Neural cell (in vitro differentiated cells): ENCODE results near the gene GALNT1. TPM values are rescaled to one million over a fixed set of nuclear protein-coding genes. Genes with fewer than 3 reads are reported as not detected.

ENCODE experiments used
- H2AFZ ChIP-seq: fragments of 200-600, 300-800 bp; sonication (generic), shearing (Covaris generic); 2 replicates; pipeline ENCODE4 v1.6.0; 2014; ENCODE audit warnings: low read depth, mild to moderate bottlenecking, antibody characterized with exemption, low read length, moderate library complexity
- H3F3A ChIP-seq: fragments of 200-600 bp; shearing (Covaris generic); 2 replicates; pipeline ENCODE4 v1.6.1; 2016; ENCODE audit warnings: mild to moderate bottlenecking, moderate library complexity, mixed read lengths, antibody characterized with exemption, low read length; ENCODE audit not compliant: insufficient read depth, poor library complexity, severe bottlenecking
- H3K27ac ChIP-seq: fragments of 200-600, 300-800 bp; sonication (generic), shearing (Covaris generic); 2 replicates; pipeline ENCODE4 v1.5.1; 2014; ENCODE audit warnings: mild to moderate bottlenecking, low read length, moderate library complexity
- H3K27me3 ChIP-seq: fragments of 300-800, 200-600 bp; sonication (generic), shearing (Covaris generic); 2 replicates; pipeline ENCODE4 v1.6.0; 2014; ENCODE audit warnings: mild to moderate bottlenecking, low read depth, low read length, moderate library complexity; ENCODE audit not compliant: insufficient read depth
- H3K36me3 ChIP-seq: fragments of 300-800, 200-600 bp; sonication (generic), shearing (Covaris generic); 2 replicates; pipeline ENCODE4 v1.5.1; 2014; ENCODE audit warnings: mild to moderate bottlenecking, antibody characterized with exemption, low read length, moderate library complexity; ENCODE audit not compliant: insufficient read depth
- H3K4me2 ChIP-seq: fragments of 300-800, 200-600 bp; sonication (generic), shearing (Covaris generic); 2 replicates; pipeline ENCODE4 v1.6.0; 2014; ENCODE audit warnings: mild to moderate bottlenecking, low read length
- H3K4me3 ChIP-seq: fragments of 300-800, 200-600 bp; sonication (generic), shearing (Covaris generic); 2 replicates; pipeline ENCODE4 v1.5.1; 2014; ENCODE audit warnings: mild to moderate bottlenecking, low read length, moderate library complexity
- H3K79me2 ChIP-seq: fragments of 200-600 bp; shearing (Covaris generic); replicated peaks from 2 replicates; pipeline ENCODE4 v1.6.0; 2014; ENCODE audit warnings: mild to moderate bottlenecking, low read length, moderate library complexity; ENCODE audit not compliant: insufficient read depth
- H3K9ac ChIP-seq: fragments of 300-800, 200-600 bp; sonication (generic), shearing (Covaris generic); 2 replicates; pipeline ENCODE4 v1.6.1; 2016; ENCODE audit warnings: mild to moderate bottlenecking, low read length, mixed read lengths
- H3K9me2 ChIP-seq: fragments of 200-600 bp; shearing (Covaris generic); 2 replicates; pipeline ENCODE4 v1.6.1; 2016; ENCODE audit warnings: mild to moderate bottlenecking, low read length, mixed read lengths; ENCODE audit not compliant: insufficient read depth
- H3K9me3 ChIP-seq: fragments of 200-600, 300-800 bp; sonication (generic), shearing (Covaris generic); 2 replicates; pipeline ENCODE4 v1.6.1; 2016; ENCODE audit warnings: mild to moderate bottlenecking, mixed run types, low read length, moderate library complexity, mixed read lengths
- H4K20me1 ChIP-seq: fragments of 200-600 bp; shearing (Covaris generic); 2 replicates; pipeline ENCODE4 v1.6.1; 2016; ENCODE audit warnings: mild to moderate bottlenecking, mixed run types; ENCODE audit not compliant: insufficient read depth
- EP300 ChIP-seq: fragments of 450-650 bp; conservative IDR thresholded peaks from 2 replicates; pipeline ENCODE4 v1.6.1; 2014; ENCODE audit warnings: antibody characterized with exemption, mild to moderate bottlenecking, moderate library complexity; ENCODE audit not compliant: poor library complexity, severe bottlenecking
- EZH2 ChIP-seq: fragments of 200-600, 300-800 bp; shearing (Covaris generic), sonication (generic); IDR thresholded peaks from 2 replicates; pipeline ENCODE4 v1.6.1; 2014; ENCODE audit warnings: antibody characterized with exemption, low read length, borderline replicate concordance, mild to moderate bottlenecking; ENCODE audit not compliant: insufficient read depth, poor library complexity, severe bottlenecking
- MXI1 ChIP-seq: fragments of 450-650 bp; conservative IDR thresholded peaks from 2 replicates; pipeline ENCODE4 v1.6.1; 2014; ENCODE audit warnings: antibody characterized with exemption, mild to moderate bottlenecking; ENCODE audit not compliant: poor library complexity, severe bottlenecking
- POLR2AphosphoS5 ChIP-seq: IDR thresholded peaks from 2 replicates; pipeline ENCODE4 v1.6.1; 2012
- RAD21 ChIP-seq: fragments of 450-650 bp; conservative IDR thresholded peaks from 2 replicates; pipeline ENCODE4 v1.6.1; 2014; ENCODE audit warnings: antibody characterized with exemption, mild to moderate bottlenecking, moderate library complexity
- SMC3 ChIP-seq: fragments of 450-650 bp; conservative IDR thresholded peaks from 2 replicates; pipeline ENCODE4 v1.6.1; 2014; ENCODE audit warnings: antibody characterized with exemption, mild to moderate bottlenecking, moderate library complexity; ENCODE audit not compliant: poor library complexity
- TAF1 ChIP-seq: IDR thresholded peaks from 2 replicates; pipeline ENCODE4 v1.6.1; 2012; ENCODE audit warnings: low read depth
- polyA plus RNA-seq: library from polyadenylated mRNA; depleted of rRNA; stranded (reverse); fragments of >200 nt; gene quantifications from 2 replicates; pipeline ENCODE4 v1.2.3, GENCODE V29; 2014
- TF ChIP-seq, protein P1 (sequence below): IDR thresholded peaks from 2 replicates; pipeline ENCODE4 v1.6.1; 2012; ENCODE audit warnings: borderline replicate concordance
- TF ChIP-seq, protein P2 (sequence below): fragments of 450-650 bp; IDR thresholded peaks from 2 replicates; pipeline ENCODE4 v1.5.1; 2014; ENCODE audit warnings: antibody characterized with exemption, mild to moderate bottlenecking, moderate library complexity; ENCODE audit not compliant: poor library complexity, severe bottlenecking

The GALNT1 gene
- polyA plus RNA-seq, 1 donor from 2014 or later, result 103 TPM

DNA sequence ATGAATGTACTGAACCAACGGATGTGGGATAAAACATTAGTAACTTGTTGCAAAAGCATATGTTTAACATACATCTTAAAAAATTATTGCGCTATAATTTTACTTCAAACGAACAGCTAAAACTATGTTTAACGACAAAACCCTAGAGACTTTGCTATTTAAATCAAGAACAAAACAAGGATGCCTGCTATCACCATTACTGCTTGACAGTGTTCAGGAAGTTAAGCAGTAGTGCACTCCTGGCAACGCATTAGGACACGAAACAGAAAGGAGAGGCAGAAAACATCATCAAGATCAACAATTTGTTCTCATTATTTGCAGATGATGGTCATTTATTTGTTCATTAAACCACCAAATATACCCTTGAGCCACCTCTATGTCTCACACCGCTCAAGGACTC, 151.9 kb downstream of the GALNT1 start:
- no peak for TF ChIP-seq TAF1
- TF ChIP-seq, protein P1, sequence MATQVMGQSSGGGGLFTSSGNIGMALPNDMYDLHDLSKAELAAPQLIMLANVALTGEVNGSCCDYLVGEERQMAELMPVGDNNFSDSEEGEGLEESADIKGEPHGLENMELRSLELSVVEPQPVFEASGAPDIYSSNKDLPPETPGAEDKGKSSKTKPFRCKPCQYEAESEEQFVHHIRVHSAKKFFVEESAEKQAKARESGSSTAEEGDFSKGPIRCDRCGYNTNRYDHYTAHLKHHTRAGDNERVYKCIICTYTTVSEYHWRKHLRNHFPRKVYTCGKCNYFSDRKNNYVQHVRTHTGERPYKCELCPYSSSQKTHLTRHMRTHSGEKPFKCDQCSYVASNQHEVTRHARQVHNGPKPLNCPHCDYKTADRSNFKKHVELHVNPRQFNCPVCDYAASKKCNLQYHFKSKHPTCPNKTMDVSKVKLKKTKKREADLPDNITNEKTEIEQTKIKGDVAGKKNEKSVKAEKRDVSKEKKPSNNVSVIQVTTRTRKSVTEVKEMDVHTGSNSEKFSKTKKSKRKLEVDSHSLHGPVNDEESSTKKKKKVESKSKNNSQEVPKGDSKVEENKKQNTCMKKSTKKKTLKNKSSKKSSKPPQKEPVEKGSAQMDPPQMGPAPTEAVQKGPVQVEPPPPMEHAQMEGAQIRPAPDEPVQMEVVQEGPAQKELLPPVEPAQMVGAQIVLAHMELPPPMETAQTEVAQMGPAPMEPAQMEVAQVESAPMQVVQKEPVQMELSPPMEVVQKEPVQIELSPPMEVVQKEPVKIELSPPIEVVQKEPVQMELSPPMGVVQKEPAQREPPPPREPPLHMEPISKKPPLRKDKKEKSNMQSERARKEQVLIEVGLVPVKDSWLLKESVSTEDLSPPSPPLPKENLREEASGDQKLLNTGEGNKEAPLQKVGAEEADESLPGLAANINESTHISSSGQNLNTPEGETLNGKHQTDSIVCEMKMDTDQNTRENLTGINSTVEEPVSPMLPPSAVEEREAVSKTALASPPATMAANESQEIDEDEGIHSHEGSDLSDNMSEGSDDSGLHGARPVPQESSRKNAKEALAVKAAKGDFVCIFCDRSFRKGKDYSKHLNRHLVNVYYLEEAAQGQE, result no peak
- TF ChIP-seq, protein P2, sequence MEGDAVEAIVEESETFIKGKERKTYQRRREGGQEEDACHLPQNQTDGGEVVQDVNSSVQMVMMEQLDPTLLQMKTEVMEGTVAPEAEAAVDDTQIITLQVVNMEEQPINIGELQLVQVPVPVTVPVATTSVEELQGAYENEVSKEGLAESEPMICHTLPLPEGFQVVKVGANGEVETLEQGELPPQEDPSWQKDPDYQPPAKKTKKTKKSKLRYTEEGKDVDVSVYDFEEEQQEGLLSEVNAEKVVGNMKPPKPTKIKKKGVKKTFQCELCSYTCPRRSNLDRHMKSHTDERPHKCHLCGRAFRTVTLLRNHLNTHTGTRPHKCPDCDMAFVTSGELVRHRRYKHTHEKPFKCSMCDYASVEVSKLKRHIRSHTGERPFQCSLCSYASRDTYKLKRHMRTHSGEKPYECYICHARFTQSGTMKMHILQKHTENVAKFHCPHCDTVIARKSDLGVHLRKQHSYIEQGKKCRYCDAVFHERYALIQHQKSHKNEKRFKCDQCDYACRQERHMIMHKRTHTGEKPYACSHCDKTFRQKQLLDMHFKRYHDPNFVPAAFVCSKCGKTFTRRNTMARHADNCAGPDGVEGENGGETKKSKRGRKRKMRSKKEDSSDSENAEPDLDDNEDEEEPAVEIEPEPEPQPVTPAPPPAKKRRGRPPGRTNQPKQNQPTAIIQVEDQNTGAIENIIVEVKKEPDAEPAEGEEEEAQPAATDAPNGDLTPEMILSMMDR, result no peak
- TF ChIP-seq EP300, result no peak
- TF ChIP-seq EZH2, result no peak
- no peak for TF ChIP-seq RAD21
- no peak for TF ChIP-seq POLR2AphosphoS5
- no peak for TF ChIP-seq MXI1
- no peak for TF ChIP-seq SMC3
- no peaks in the 10 kb centered on the region for H3K79me2 ChIP-seq
- no peaks in the 10 kb centered on the region for H3K9me3 ChIP-seq
- H4K20me1 ChIP-seq, result no peaks in the 10 kb centered on the region
- no peaks in the 10 kb centered on the region for H3K36me3 ChIP-seq
- H2AFZ ChIP-seq, result no peak overlapping the region
- H3K27me3 ChIP-seq, result no peaks in the 10 kb centered on the region
- no peak overlapping the region for H3K4me3 ChIP-seq
- no peaks in the 10 kb centered on the region for H3F3A ChIP-seq
- no peak overlapping the region for H3K9ac ChIP-seq
- no peak overlapping the region for H3K4me2 ChIP-seq
- no peak overlapping the region for H3K27ac ChIP-seq
- H3K9me2 ChIP-seq, result no peaks in the 10 kb centered on the region

DNA sequence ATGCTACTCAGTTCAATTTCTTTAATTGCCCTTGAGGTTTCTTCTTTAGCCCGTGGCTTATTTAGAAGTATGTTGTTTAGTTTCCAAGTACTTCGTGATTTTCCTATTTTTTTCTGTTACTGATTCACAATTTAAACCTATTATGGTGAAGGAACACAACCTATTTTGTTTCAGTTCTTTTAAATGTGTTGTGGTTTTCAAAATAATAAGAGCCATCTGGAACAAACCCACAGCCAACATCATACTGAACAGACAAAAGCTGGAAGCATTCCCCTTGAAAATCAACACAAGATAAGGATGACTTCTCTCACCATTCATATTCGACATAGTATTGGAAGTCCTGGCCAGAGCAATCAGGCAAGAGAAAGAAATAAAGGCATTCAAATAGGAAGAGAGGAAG, 155.2 kb downstream of the GALNT1 start:
- Histone ChIP-seq H2AFZ (no peak overlapping the region), H3K4me2 (no peak overlapping the region), H3K36me3 (no peaks in the 10 kb centered on the region), H4K20me1 (no peaks in the 10 kb centered on the region), H3F3A (no peaks in the 10 kb centered on the region), H3K27me3 (no peaks in the 10 kb centered on the region), H3K27ac (no peak overlapping the region), H3K79me2 (no peaks in the 10 kb centered on the region), H3K9ac (no peak overlapping the region), H3K9me2 (no peaks in the 10 kb centered on the region), H3K9me3 (no peaks in the 10 kb centered on the region), H3K4me3 (no peak overlapping the region)
- TF ChIP-seq SMC3, result no peak
- TF ChIP-seq, protein P1, result no peak
- no peak for TF ChIP-seq RAD21
